ENCODE measurements around the gene KHDC1L. TPM values are rescaled to one million over a fixed set of nuclear protein-coding genes. Genes with fewer than 3 reads are reported as not detected.

KHDC1L gene
- total and polyA plus RNA-seq, 2 donors (not counting 1 experiment from before 2014, with no cell fraction given) = not detected

DNA sequence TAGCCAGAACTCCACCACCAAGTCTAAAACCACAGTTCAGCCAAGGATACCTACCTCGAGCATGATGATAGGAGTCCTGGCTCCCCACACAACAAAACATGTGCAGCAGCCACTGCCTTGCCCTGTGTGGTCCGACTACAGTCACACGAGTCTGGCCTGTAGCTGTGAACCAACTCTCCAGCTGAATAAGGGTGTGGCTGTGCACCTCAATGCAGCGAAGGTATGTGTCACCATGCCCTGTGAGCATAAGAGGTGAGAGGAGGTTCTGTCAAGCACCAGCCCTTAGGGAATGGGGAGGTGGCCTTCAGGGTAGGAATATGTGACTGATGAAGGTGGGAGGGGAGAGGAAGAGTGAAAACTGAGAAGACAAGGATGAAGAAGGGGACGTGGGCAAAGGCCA is 16.7 kb upstream of the KHDC1L start:
- TF ChIP-seq EZH2 (IDR thresholded peaks at IDR 0.05; ENCODE audit: borderline replicate concordance, insufficient read depth, low read depth, low read length, poor library complexity, severe bottlenecking) = no peak
- TF ChIP-seq, protein P1, sequence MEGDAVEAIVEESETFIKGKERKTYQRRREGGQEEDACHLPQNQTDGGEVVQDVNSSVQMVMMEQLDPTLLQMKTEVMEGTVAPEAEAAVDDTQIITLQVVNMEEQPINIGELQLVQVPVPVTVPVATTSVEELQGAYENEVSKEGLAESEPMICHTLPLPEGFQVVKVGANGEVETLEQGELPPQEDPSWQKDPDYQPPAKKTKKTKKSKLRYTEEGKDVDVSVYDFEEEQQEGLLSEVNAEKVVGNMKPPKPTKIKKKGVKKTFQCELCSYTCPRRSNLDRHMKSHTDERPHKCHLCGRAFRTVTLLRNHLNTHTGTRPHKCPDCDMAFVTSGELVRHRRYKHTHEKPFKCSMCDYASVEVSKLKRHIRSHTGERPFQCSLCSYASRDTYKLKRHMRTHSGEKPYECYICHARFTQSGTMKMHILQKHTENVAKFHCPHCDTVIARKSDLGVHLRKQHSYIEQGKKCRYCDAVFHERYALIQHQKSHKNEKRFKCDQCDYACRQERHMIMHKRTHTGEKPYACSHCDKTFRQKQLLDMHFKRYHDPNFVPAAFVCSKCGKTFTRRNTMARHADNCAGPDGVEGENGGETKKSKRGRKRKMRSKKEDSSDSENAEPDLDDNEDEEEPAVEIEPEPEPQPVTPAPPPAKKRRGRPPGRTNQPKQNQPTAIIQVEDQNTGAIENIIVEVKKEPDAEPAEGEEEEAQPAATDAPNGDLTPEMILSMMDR (IDR thresholded peaks at IDR 0.05) = no peak
- intact Hi-C loops (cut with micrococcal nuclease) = no loop called here
- Histone ChIP-seq H3K27me3 (replicated peaks in 1 of 4; ENCODE audit: control extremely low read depth in 1 of 4, control insufficient read depth in 3 of 4, insufficient read depth in 4 of 4, low read length in 3 of 4) (no peaks in the 10 kb centered on the region), H3K4me1 (ENCODE audit: control insufficient read depth in 2 of 2, insufficient read depth in 2 of 2, low read length in 2 of 2) (no peaks in the 10 kb centered on the region), H3K4me3 (ENCODE audit: control extremely low read depth in 1 of 5, extremely low read depth in 1 of 5, insufficient read depth in 1 of 5, low read depth in 2 of 5, low read length in 4 of 5) (no peak overlapping the region), H4K20me1 (ENCODE audit: control insufficient read depth, insufficient read depth, low read length, poor library complexity, severe bottlenecking) (no peaks in the 10 kb centered on the region), H3K9ac (ENCODE audit: low read length) (no peak overlapping the region), H3K27ac (ENCODE audit: low read length in 2 of 2) (no peak overlapping the region), H3K4me2 (replicated peaks; ENCODE audit: low read depth, low read length, poor library complexity, severe bottlenecking) (no peak overlapping the region), H3K9me3 (ENCODE audit: control extremely low read depth in 1 of 3, control insufficient read depth in 2 of 3, insufficient read depth in 1 of 3, low read length in 2 of 3) (no peaks in the 10 kb centered on the region), H3K36me3 (replicated peaks in 1 of 2; ENCODE audit: control extremely low read depth in 1 of 2, control insufficient read depth in 1 of 2, extremely low read depth in 1 of 2, insufficient read depth in 2 of 2, low read length in 1 of 2) (no peaks in the 10 kb centered on the region), H2AFZ (ENCODE audit: insufficient read depth, low read depth, low read length, poor library complexity, severe bottlenecking) (no peak overlapping the region), H3K79me2 (ENCODE audit: control insufficient read depth, insufficient read depth, low read length) (no peaks in the 10 kb centered on the region)
- Mint-ChIP-seq H3K4me3 (no peak overlapping the region), H3K4me1 (no peaks in the 10 kb centered on the region), H3K27ac (no peak overlapping the region), H3K9me3 (ENCODE audit: insufficient read depth) (no peaks in the 10 kb centered on the region), H3K27me3 (peaks cover 8% of the 10 kb centered on the region)
- WGBS (ENCODE audit: insufficient coverage) = 98% methylated on average over 5 of the region's 5 CpGs
- CTCF ChIA-PET = no interaction called here
- ATAC-seq (ENCODE audit: low read depth) (no peak), DNase-seq (no peak)
- POLR2A ChIA-PET = no interaction called here

DNA sequence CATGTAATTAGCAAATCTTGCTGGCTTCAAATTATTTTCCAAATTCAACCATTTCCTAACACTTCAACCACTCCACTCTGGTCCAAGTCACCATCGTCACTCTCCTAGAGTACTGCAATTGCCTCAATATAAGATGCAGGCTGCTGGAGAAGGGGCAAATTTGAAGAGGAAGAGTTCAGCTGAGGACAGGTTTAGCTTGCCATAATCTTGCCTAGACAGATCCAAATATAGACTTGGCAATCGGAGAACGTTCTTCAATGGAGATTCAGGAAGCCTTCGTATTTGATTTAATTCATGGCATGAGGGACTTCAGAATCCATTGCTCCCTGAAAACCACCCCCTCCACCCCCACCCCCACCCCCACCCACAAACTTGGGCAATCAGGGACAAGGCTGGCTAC is 15.4 kb upstream of the KHDC1L start:
- no peak overlapping the region for H3K27ac Mint-ChIP-seq
- H3K4me3 Mint-ChIP-seq = no peak overlapping the region
- Histone ChIP-seq H3K27ac (ENCODE audit: low read length in 2 of 2) (no peak overlapping the region), H3K79me2 (ENCODE audit: control insufficient read depth, insufficient read depth, low read length) (no peaks in the 10 kb centered on the region), H3K4me1 (ENCODE audit: control insufficient read depth in 2 of 2, insufficient read depth in 2 of 2, low read length in 2 of 2) (no peaks in the 10 kb centered on the region), H3K4me3 (ENCODE audit: control extremely low read depth in 1 of 5, extremely low read depth in 1 of 5, insufficient read depth in 1 of 5, low read depth in 2 of 5, low read length in 4 of 5) (no peak overlapping the region), H3K9me3 (ENCODE audit: control extremely low read depth in 1 of 3, control insufficient read depth in 2 of 3, insufficient read depth in 1 of 3, low read length in 2 of 3) (no peaks in the 10 kb centered on the region), H4K20me1 (ENCODE audit: control insufficient read depth, insufficient read depth, low read length, poor library complexity, severe bottlenecking) (no peaks in the 10 kb centered on the region), H3K27me3 (replicated peaks in 1 of 4; ENCODE audit: control extremely low read depth in 1 of 4, control insufficient read depth in 3 of 4, insufficient read depth in 4 of 4, low read length in 3 of 4) (no peaks in the 10 kb centered on the region), H2AFZ (ENCODE audit: insufficient read depth, low read depth, low read length, poor library complexity, severe bottlenecking) (no peak overlapping the region), H3K9ac (ENCODE audit: low read length) (no peak overlapping the region), H3K36me3 (replicated peaks in 1 of 2; ENCODE audit: control extremely low read depth in 1 of 2, control insufficient read depth in 1 of 2, extremely low read depth in 1 of 2, insufficient read depth in 2 of 2, low read length in 1 of 2) (no peaks in the 10 kb centered on the region), H3K4me2 (replicated peaks; ENCODE audit: low read depth, low read length, poor library complexity, severe bottlenecking) (no peak overlapping the region)
- ChIA-PET CTCF (no interaction called here), POLR2A (no interaction called here)
- WGBS (ENCODE audit: insufficient coverage) = 100% methylated on average over 1 of the region's 4 CpGs
- ATAC-seq (ENCODE audit: low read depth) (no peak), DNase-seq (no peak)
- peaks cover 8% of the 10 kb centered on the region for H3K27me3 Mint-ChIP-seq
- no peak for TF ChIP-seq EZH2 (IDR thresholded peaks at IDR 0.05; ENCODE audit: borderline replicate concordance, insufficient read depth, low read depth, low read length, poor library complexity, severe bottlenecking)
- TF ChIP-seq, protein P1 (IDR thresholded peaks at IDR 0.05) = no peak
- no peaks in the 10 kb centered on the region for H3K4me1 Mint-ChIP-seq
- intact Hi-C loops (cut with micrococcal nuclease) = no loop called here
- H3K9me3 Mint-ChIP-seq (ENCODE audit: insufficient read depth) = no peaks in the 10 kb centered on the region

Data from B cell (primary cell).